HepG2 (cell line): ENCODE results near the gene FOXA1. TPM values are rescaled to one million over a fixed set of nuclear protein-coding genes. Genes with fewer than 3 reads are reported as not detected.

Experiments
- ATRX ChIP-seq: sonication (generic); formaldehyde crosslinking; IDR thresholded peaks from 2 replicates; pipeline ENCODE4 v1.4.0; 2020; ENCODE audit warnings: missing genetic modification reagents, borderline replicate concordance
- BCL3 ChIP-seq: sonication (generic); formaldehyde crosslinking; IDR thresholded peaks from 2 replicates; pipeline ENCODE4 v1.5.1; 2020; ENCODE audit warnings: mild to moderate bottlenecking, missing genetic modification reagents, moderate library complexity
- CC2D1A ChIP-seq: sonication (generic); formaldehyde crosslinking; IDR thresholded peaks from 2 replicates; pipeline ENCODE4 v1.8.1; 2023; ENCODE audit warnings: mild to moderate bottlenecking, missing genetic modification reagents
- EP300 ChIP-seq, 3 experiments: sonication (generic) in 1 of 3; formaldehyde crosslinking in 1 of 3; IDR thresholded peaks; 2 replicates each; pipeline versions ENCODE4 v1.5.1 to v1.6.1; 2011 to 2020; ENCODE audit warnings: low read depth in 2 of 3, low read length in 2 of 3, borderline replicate concordance in 1 of 3, improper control_type of control experiment in 1 of 3, mild to moderate bottlenecking in 1 of 3, missing genetic modification reagents in 1 of 3, moderate library complexity in 1 of 3
- FOXA1 ChIP-seq, 2 experiments: fragments of 450-650 bp in 1 of 2; sonication (generic) in 1 of 2; formaldehyde crosslinking in 1 of 2; IDR thresholded peaks; 2 replicates each; pipeline versions ENCODE4 v1.4.0 to v1.6.1; 2016 to 2020; ENCODE audit warnings: missing genetic modification reagents in 1 of 2
- GFI1 ChIP-seq: sonication (generic); formaldehyde crosslinking; IDR thresholded peaks from 2 replicates; pipeline ENCODE4 v1.5.0; 2020; ENCODE audit warnings: missing genetic modification reagents, mild to moderate bottlenecking, borderline replicate concordance
- GLI4 ChIP-seq: sonication (generic); formaldehyde crosslinking; IDR thresholded peaks from 2 replicates; pipeline ENCODE4 v1.5.1; 2020; ENCODE audit warnings: missing genetic modification reagents, mild to moderate bottlenecking, moderate library complexity, borderline replicate concordance
- HNRNPK ChIP-seq: fragments of 200-400 bp; formaldehyde crosslinking; IDR thresholded peaks from 2 replicates; pipeline ENCODE4 v1.6.1; 2018; ENCODE audit warnings: low read length, low read depth, moderate library complexity, mild to moderate bottlenecking; ENCODE audit not compliant: poor library complexity, severe bottlenecking
- MIXL1 ChIP-seq: IDR thresholded peaks from 2 replicates; pipeline ENCODE4 v1.6.1; 2016
- NR2F6 ChIP-seq, 2 experiments: IDR thresholded peaks; 2 replicates each; pipeline ENCODE4 v1.6.1; 2016; ENCODE audit warnings: antibody characterized with exemption in 1 of 2, mild to moderate bottlenecking in 1 of 2
- PAXIP1 ChIP-seq: sonication (generic); formaldehyde crosslinking; conservative IDR thresholded peaks from 2 replicates; pipeline ENCODE4 v1.4.0; 2020; ENCODE audit warnings: mild to moderate bottlenecking, missing genetic modification reagents, moderate library complexity
- POLR2AphosphoS5 ChIP-seq: IDR thresholded peaks from 2 replicates; pipeline ENCODE4 v1.6.1; 2012; ENCODE audit warnings: low read depth, low read length
- THYN1 ChIP-seq: sonication (generic); formaldehyde crosslinking; IDR thresholded peaks from 2 replicates; pipeline ENCODE4 v1.8.1; 2023; ENCODE audit warnings: low read depth, mild to moderate bottlenecking, moderate library complexity, missing genetic modification reagents, borderline replicate concordance
- YEATS2 ChIP-seq: sonication (generic); formaldehyde crosslinking; IDR thresholded peaks from 2 replicates; pipeline ENCODE4 v1.4.0; 2020; ENCODE audit warnings: missing genetic modification reagents, borderline replicate concordance
- ZBTB20 ChIP-seq: sonication (generic); formaldehyde crosslinking; IDR thresholded peaks from 2 replicates; pipeline ENCODE4 v1.8.1; 2023; ENCODE audit warnings: missing genetic modification reagents, low read depth, mild to moderate bottlenecking, borderline replicate concordance
- ZBTB42 ChIP-seq: sonication (generic); formaldehyde crosslinking; IDR thresholded peaks from 2 replicates; pipeline ENCODE4 v1.5.0; 2020; ENCODE audit warnings: mild to moderate bottlenecking, missing genetic modification reagents
- ZNF253 ChIP-seq: sonication (generic); formaldehyde crosslinking; IDR thresholded peaks from 2 replicates; pipeline ENCODE4 v1.8.0; 2022; ENCODE audit warnings: mild to moderate bottlenecking, missing genetic modification reagents, borderline replicate concordance
- ZNF383 ChIP-seq: sonication (generic); formaldehyde crosslinking; IDR thresholded peaks from 2 replicates; pipeline ENCODE4 v1.4.0; 2020; ENCODE audit warnings: missing genetic modification reagents, mild to moderate bottlenecking, borderline replicate concordance
- ZNF44 ChIP-seq: sonication (generic); formaldehyde crosslinking; IDR thresholded peaks from 2 replicates; pipeline ENCODE4 v1.5.1; 2020; ENCODE audit warnings: mild to moderate bottlenecking, missing genetic modification reagents
- ZNF451 ChIP-seq: sonication (generic); formaldehyde crosslinking; IDR thresholded peaks from 2 replicates; pipeline ENCODE4 v1.5.0; 2020; ENCODE audit warnings: mild to moderate bottlenecking, missing genetic modification reagents
- ZNF547 ChIP-seq: sonication (generic); formaldehyde crosslinking; IDR thresholded peaks from 2 replicates; pipeline ENCODE4 v1.5.1; 2020; ENCODE audit warnings: mild to moderate bottlenecking, missing genetic modification reagents
- ZNF75D ChIP-seq: sonication (generic); formaldehyde crosslinking; IDR thresholded peaks from 2 replicates; pipeline ENCODE4 v1.8.1; 2023; ENCODE audit warnings: missing genetic modification reagents, mild to moderate bottlenecking, borderline replicate concordance
- polyA plus RNA-seq, 8 experiments: library from polyadenylated mRNA; depleted of rRNA in 3 of 8; stranded (reverse) in 7 of 8; unstranded in 1 of 8; fragments of >200 nt; fragmentation: Illumina TruSeq in 4 of 8; extraction: Trizol in 4 of 8; gene quantifications; 2 replicates each; pipeline versions ENCODE4 v1.2.1 to v1.2.3, GENCODE V29; 2011 to 2016; ENCODE audit warnings: low read depth in 4 of 8, missing spikeins in 1 of 8, mixed read lengths in 1 of 8; ENCODE audit not compliant: insufficient read depth in 1 of 8
- total RNA-seq, 5 experiments: library from RNA; depleted of rRNA; stranded (reverse); fragments of >200 nt; fragmentation: Illumina TruSeq; extraction: Trizol; gene quantifications; 2 replicates each; pipeline ENCODE4 v1.2.3, GENCODE V29; 2016; ENCODE audit warnings: low read depth in 1 of 5
- TF ChIP-seq, protein P1 (sequence below): sonication (generic); formaldehyde crosslinking; IDR thresholded peaks from 2 replicates; pipeline ENCODE4 v1.8.1; 2023; ENCODE audit warnings: missing genetic modification reagents, inconsistent platforms, borderline replicate concordance

FOXA1 gene
- total and polyA plus RNA-seq, 2 of the 13 experiments (the other 11 are each of a cell fraction or from before 2014, with no cell fraction given) = 43.4 to 58.6 TPM

DNA sequence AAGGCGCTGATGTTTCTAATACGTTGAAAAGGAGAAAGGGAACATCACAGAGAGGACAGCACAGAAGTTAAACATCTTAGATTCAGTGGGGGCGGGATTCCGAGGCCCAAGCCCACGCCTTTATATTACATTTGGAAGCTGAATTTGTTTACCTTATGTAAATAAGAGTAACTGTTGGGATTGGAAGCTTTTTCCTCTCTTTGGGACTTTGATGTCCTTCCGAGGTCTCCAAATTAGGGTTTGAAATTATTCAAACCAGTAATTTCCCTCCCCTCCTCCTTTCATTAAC, 6.4 kb downstream of the FOXA1 start (continued):
- 0 out of 2 replicates have a peak, but pooled peaks have one; percentile 10 for TF ChIP-seq NR2F6 (IDR thresholded peaks at IDR 0.05)
- TF ChIP-seq NR2F6 (CRISPR knock-in tag; IDR thresholded peaks at IDR 0.05) = no peak
- TF ChIP-seq FOXA1 (IDR thresholded peaks at IDR 0.05) = peak; percentile 44; the same call in 1 of the 2 replicates
- TF ChIP-seq FOXA1 (CRISPR knock-in tag; IDR thresholded peaks at IDR 0.05) = no peak; the same call in 1 of the 2 replicates
- TF ChIP-seq PAXIP1 = peak; percentile 12; the same call in 1 of the 2 replicates
- TF ChIP-seq ATRX = no peak
- 0 out of 2 replicates have a peak, but pooled peaks have one; percentile 0 for TF ChIP-seq ZNF44 (CRISPR knock-in tag)
- TF ChIP-seq ZNF547 (CRISPR knock-in tag) = peak; percentile 29; the same call in 1 of the 2 replicates
- TF ChIP-seq CC2D1A (CRISPR knock-in tag) = 0 out of 2 replicates have a peak, but pooled peaks have one; percentile 56
- TF ChIP-seq ZNF253 (CRISPR knock-in tag) = no peak
- no peak for TF ChIP-seq ZNF451 (CRISPR knock-in tag)
- 0 out of 2 replicates have a peak, but pooled peaks have one; percentile 59 for TF ChIP-seq POLR2AphosphoS5
- TF ChIP-seq YEATS2 (CRISPR knock-in tag) = no peak
- 0 out of 2 replicates have a peak, but pooled peaks have one; percentile 25 for TF ChIP-seq GLI4 (CRISPR knock-in tag)
- TF ChIP-seq, protein P1, sequence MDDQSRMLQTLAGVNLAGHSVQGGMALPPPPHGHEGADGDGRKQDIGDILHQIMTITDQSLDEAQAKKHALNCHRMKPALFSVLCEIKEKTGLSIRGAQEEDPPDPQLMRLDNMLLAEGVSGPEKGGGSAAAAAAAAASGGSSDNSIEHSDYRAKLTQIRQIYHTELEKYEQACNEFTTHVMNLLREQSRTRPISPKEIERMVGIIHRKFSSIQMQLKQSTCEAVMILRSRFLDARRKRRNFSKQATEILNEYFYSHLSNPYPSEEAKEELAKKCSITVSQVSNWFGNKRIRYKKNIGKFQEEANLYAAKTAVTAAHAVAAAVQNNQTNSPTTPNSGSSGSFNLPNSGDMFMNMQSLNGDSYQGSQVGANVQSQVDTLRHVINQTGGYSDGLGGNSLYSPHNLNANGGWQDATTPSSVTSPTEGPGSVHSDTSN = 0 out of 2 replicates have a peak, but pooled peaks have one; percentile 3
- TF ChIP-seq MIXL1 (CRISPR knock-in tag) = 0 out of 2 replicates have a peak, but pooled peaks have one; percentile 7
- TF ChIP-seq HNRNPK = no peak
- 0 out of 2 replicates have a peak, but pooled peaks have one; percentile 48 for TF ChIP-seq BCL3 (CRISPR knock-in tag)
- TF ChIP-seq THYN1 (CRISPR knock-in tag) = 0 out of 2 replicates have a peak, but pooled peaks have one; percentile 2
- 0 out of 2 replicates have a peak, but pooled peaks have one; percentile 10 for TF ChIP-seq ZNF75D (CRISPR knock-in tag)
- 0 out of 2 replicates have a peak, but pooled peaks have one; percentile 14 for TF ChIP-seq ZBTB20 (CRISPR knock-in tag)
- TF ChIP-seq ZBTB42 = 0 out of 2 replicates have a peak, but pooled peaks have one; percentile 15
- 0 out of 2 replicates have a peak, but pooled peaks have one; percentile 55 for TF ChIP-seq ZNF383 (CRISPR knock-in tag)
- TF ChIP-seq GFI1 (CRISPR knock-in tag) = peak; percentile 10; the same call in 1 of the 2 replicates
- peak in 1 of 2 experiments; percentile 2; a peak in 1 of 4 replicates for TF ChIP-seq EP300 (IDR thresholded peaks at IDR 0.05; ENCODE audit: low read depth in 2 of 2, low read length in 2 of 2)
- TF ChIP-seq EP300 (CRISPR knock-in tag; IDR thresholded peaks at IDR 0.05; ENCODE audit: borderline replicate concordance) = no peak
